ENCODE results near the gene NBAS.

The NBAS gene

DNA sequence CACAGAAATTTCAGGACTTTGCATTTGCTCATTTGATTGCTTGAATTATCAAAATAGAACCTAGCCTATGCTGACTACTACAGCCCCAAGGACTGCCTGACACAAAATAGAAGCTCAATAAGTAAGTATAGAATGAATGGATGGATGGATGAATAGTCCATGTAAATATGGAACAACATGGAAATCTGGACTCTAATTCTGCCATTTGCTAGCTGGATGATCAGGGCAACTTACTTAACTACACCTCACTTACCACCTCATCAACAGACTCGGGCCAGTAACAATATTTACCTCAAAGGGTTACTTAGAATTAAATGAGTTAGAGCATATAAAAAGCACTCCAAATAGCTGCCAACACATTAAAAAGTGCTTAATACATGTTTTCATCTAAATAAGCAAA, 50.6 kb downstream of the NBAS start:
- CTCF ChIA-PET = interaction anchor here (0.7 kb wide), 1 partner anchor 16 kb away, joined by 3 read pairs; no protein-coding TSS in a partner anchor
- no peak for TF ChIP-seq ZNF654 (tag by site-specific recombination; IDR thresholded peaks at IDR 0.05; ENCODE audit: low read depth)
- no peak for TF ChIP-seq IKZF3 (tag by site-specific recombination; IDR thresholded peaks at IDR 0.05)
- TF ChIP-seq REST (tag by site-specific recombination; IDR thresholded peaks at IDR 0.05) = no peak
- TF ChIP-seq FEZF1 (tag by site-specific recombination; IDR thresholded peaks at IDR 0.05) = no peak
- TF ChIP-seq PRDM1 (tag by site-specific recombination; IDR thresholded peaks at IDR 0.05) = no peak
- TF ChIP-seq ZFP69B (tag by site-specific recombination; IDR thresholded peaks at IDR 0.05) = no peak
- TF ChIP-seq ZFHX2 (tag by site-specific recombination; conservative IDR thresholded peaks at IDR 0.05) = no peak
- TF ChIP-seq KLF10 (tag by site-specific recombination; IDR thresholded peaks at IDR 0.05) = no peak
- TF ChIP-seq ZNF10 (tag by site-specific recombination; IDR thresholded peaks at IDR 0.05) = no peak
- no peak for TF ChIP-seq ZNF792 (tag by site-specific recombination; IDR thresholded peaks at IDR 0.05)
- no peak for TF ChIP-seq ZEB2 (tag by site-specific recombination; IDR thresholded peaks at IDR 0.05)
- TF ChIP-seq ZBTB8A (tag by site-specific recombination; IDR thresholded peaks at IDR 0.05) = no peak
- TF ChIP-seq ZBTB48 (tag by site-specific recombination; IDR thresholded peaks at IDR 0.05) = no peak
- no peak for TF ChIP-seq ZNF37A (tag by site-specific recombination; IDR thresholded peaks at IDR 0.05)
- no peak for TF ChIP-seq ZNF600 (tag by site-specific recombination; IDR thresholded peaks at IDR 0.05)
- no peak for TF ChIP-seq ZNF24 (tag by site-specific recombination; IDR thresholded peaks at IDR 0.05)

DNA sequence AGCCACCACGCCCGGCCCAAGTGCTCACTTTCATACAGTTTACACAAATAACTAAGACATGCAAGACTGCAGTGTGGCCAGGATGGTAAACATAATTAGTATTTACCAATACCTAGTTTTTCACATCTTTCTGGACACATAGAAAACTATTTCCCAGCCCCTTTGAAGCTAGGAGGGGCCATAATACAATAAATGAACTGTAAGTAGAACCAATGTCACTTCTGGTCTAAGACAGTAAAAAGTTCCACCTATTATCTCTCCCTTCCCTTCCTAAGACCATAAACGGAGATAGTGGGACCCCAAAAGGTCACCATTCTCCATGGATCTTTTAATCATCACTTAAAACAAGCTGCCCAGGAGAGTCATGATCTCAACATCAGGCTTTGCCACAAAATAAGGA, 51.0 kb downstream of the NBAS start:
- Histone ChIP-seq H3K27ac (ENCODE audit: extremely low read depth, low read depth, low read length) (no peak overlapping the region), H3K4me1 (ENCODE audit: control insufficient read depth, insufficient read depth, low read length) (no peaks in the 10 kb centered on the region; the same call in 1 of the 2 replicates), H3K9me3 (ENCODE audit: control insufficient read depth, insufficient read depth, low read depth, low read length) (no peaks in the 10 kb centered on the region), H3K4me3 (ENCODE audit: low read depth, low read length) (no peak overlapping the region), H3K36me3 (ENCODE audit: control insufficient read depth in 2 of 2, insufficient read depth in 1 of 2, low read length in 2 of 2) (peaks cover 0 to 2% of the 10 kb centered on the region in 2 experiments; a peak in 1 of 3 replicates)
- ChIA-PET POLR2A (no interaction called here), CTCF (interaction anchor here (0.7 kb wide), 1 partner anchor 17 kb away, joined by 3 read pairs; no protein-coding TSS in a partner anchor)
- TF ChIP-seq ZFP41 (tag by site-specific recombination; IDR thresholded peaks at IDR 0.05; ENCODE audit: borderline replicate concordance) (no peak), ZNF555 (tag by site-specific recombination; conservative IDR thresholded peaks at IDR 0.05) (no peak), ZNF792 (tag by site-specific recombination; IDR thresholded peaks at IDR 0.05) (no peak), ZNF768 (tag by site-specific recombination; IDR thresholded peaks at IDR 0.05) (no peak), ZNF514 (tag by site-specific recombination; IDR thresholded peaks at IDR 0.05) (no peak), ZNF580 (tag by site-specific recombination; IDR thresholded peaks at IDR 0.05) (no peak), ZNF311 (tag by site-specific recombination; IDR thresholded peaks at IDR 0.05; ENCODE audit: borderline replicate concordance) (no peak), ZNF585B (tag by site-specific recombination; IDR thresholded peaks at IDR 0.05) (no peak), ZNF391 (tag by site-specific recombination; IDR thresholded peaks at IDR 0.05; ENCODE audit: borderline replicate concordance, low read depth) (no peak), KLF8 (tag by site-specific recombination; IDR thresholded peaks at IDR 0.05) (no peak), ZNF211 (tag by site-specific recombination; IDR thresholded peaks at IDR 0.05; ENCODE audit: low read depth) (no peak)
- TF ChIP-seq, protein P1, sequence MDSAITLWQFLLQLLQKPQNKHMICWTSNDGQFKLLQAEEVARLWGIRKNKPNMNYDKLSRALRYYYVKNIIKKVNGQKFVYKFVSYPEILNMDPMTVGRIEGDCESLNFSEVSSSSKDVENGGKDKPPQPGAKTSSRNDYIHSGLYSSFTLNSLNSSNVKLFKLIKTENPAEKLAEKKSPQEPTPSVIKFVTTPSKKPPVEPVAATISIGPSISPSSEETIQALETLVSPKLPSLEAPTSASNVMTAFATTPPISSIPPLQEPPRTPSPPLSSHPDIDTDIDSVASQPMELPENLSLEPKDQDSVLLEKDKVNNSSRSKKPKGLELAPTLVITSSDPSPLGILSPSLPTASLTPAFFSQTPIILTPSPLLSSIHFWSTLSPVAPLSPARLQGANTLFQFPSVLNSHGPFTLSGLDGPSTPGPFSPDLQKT (IDR thresholded peaks at IDR 0.05; ENCODE audit: borderline replicate concordance, low read depth, low read length) = no peak
- TF ChIP-seq, protein P2, sequence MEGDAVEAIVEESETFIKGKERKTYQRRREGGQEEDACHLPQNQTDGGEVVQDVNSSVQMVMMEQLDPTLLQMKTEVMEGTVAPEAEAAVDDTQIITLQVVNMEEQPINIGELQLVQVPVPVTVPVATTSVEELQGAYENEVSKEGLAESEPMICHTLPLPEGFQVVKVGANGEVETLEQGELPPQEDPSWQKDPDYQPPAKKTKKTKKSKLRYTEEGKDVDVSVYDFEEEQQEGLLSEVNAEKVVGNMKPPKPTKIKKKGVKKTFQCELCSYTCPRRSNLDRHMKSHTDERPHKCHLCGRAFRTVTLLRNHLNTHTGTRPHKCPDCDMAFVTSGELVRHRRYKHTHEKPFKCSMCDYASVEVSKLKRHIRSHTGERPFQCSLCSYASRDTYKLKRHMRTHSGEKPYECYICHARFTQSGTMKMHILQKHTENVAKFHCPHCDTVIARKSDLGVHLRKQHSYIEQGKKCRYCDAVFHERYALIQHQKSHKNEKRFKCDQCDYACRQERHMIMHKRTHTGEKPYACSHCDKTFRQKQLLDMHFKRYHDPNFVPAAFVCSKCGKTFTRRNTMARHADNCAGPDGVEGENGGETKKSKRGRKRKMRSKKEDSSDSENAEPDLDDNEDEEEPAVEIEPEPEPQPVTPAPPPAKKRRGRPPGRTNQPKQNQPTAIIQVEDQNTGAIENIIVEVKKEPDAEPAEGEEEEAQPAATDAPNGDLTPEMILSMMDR (tag by site-specific recombination; IDR thresholded peaks at IDR 0.05) = no peak

More for the DNA sequence above, 50.6 kb downstream of the NBAS start:
- POLR2A ChIA-PET = no interaction called here
- Histone ChIP-seq H3K27ac (ENCODE audit: extremely low read depth, low read depth, low read length) (no peak overlapping the region), H3K9me3 (ENCODE audit: control insufficient read depth, insufficient read depth, low read depth, low read length) (no peaks in the 10 kb centered on the region), H3K36me3 (ENCODE audit: control insufficient read depth in 2 of 2, insufficient read depth in 1 of 2, low read length in 2 of 2) (peaks cover 0 to 2% of the 10 kb centered on the region in 2 experiments; a peak in 1 of 3 replicates), H3K4me1 (ENCODE audit: control insufficient read depth, insufficient read depth, low read length) (no peaks in the 10 kb centered on the region; the same call in 1 of the 2 replicates), H3K4me3 (ENCODE audit: low read depth, low read length) (no peak overlapping the region)
